Measurements from ENCODE around the gene GABRG3. TPM values are rescaled to one million over a fixed set of nuclear protein-coding genes. Genes with fewer than 3 reads are reported as not detected.

GABRG3 gene
- total and polyA plus RNA-seq, 12 donors, result not detected

- WGBS, 2 donors, result 84 to 87% methylated on average over 3 of the region's 3 CpGs
- Histone ChIP-seq H3K27ac (no peak overlapping the region), H3K4me3 (no peak overlapping the region), H3K9me3 (no peaks in the 10 kb centered on the region), H3K27me3 (peaks cover 0 to 3% (median 0%) of the 10 kb centered on the region in 7 donors), H3K4me1 (no peaks in the 10 kb centered on the region), H3K36me3 (no peaks in the 10 kb centered on the region)
- TF ChIP-seq, protein P1, sequence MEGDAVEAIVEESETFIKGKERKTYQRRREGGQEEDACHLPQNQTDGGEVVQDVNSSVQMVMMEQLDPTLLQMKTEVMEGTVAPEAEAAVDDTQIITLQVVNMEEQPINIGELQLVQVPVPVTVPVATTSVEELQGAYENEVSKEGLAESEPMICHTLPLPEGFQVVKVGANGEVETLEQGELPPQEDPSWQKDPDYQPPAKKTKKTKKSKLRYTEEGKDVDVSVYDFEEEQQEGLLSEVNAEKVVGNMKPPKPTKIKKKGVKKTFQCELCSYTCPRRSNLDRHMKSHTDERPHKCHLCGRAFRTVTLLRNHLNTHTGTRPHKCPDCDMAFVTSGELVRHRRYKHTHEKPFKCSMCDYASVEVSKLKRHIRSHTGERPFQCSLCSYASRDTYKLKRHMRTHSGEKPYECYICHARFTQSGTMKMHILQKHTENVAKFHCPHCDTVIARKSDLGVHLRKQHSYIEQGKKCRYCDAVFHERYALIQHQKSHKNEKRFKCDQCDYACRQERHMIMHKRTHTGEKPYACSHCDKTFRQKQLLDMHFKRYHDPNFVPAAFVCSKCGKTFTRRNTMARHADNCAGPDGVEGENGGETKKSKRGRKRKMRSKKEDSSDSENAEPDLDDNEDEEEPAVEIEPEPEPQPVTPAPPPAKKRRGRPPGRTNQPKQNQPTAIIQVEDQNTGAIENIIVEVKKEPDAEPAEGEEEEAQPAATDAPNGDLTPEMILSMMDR (IDR thresholded peaks at IDR 0.05), result no peak
- no peak for ATAC-seq
- DNase-seq, result no peak
- intact Hi-C loops (cut with DNase I), result no loop called here
These were observed 126.5 kb downstream of the GABRG3 start for GRCh38 chr15:27097506-27097905.

DNA sequence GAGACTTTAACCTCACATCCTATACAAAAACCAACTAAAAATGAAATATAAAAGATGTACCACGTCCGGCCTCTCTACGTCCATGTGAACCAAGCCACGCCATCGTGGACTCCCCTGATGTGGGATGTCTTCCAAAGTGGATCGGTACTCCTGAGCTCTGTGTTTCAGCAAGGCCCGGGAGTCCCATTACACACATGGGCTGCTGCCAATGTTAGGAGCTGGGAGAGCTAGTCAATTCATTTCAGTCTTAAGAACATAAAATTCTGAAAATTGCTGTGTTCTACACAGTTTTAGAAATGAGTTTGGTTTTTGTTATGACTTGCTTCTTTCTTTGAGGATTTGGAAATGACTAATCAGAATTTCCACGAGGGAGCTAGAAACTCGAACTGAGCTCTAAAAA lies 131.0 kb downstream of the GABRG3 start:
- no peak overlapping the region for H3K4me3 ChIP-seq
- DNase-seq, result no peak
- H3K27me3 ChIP-seq, result peaks cover 0 to 2% (median 0%) of the 10 kb centered on the region in 7 donors
- TF ChIP-seq, protein P1 (IDR thresholded peaks at IDR 0.05), result no peak
- intact Hi-C loops (cut with DNase I), result no loop called here
- no peaks in the 10 kb centered on the region for H3K4me1 ChIP-seq
- WGBS, 2 donors, result 85% methylated on average over 9 of the region's 9 CpGs
- H3K36me3 ChIP-seq, result no peaks in the 10 kb centered on the region
- ATAC-seq, result no peak
- no peaks in the 10 kb centered on the region for H3K9me3 ChIP-seq
- H3K27ac ChIP-seq, result no peak overlapping the region

GRCh38 chr15:27111323-27111722 lies 140.3 kb downstream of the GABRG3 start:
- Histone ChIP-seq H3K9me3 (no peaks in the 10 kb centered on the region), H3K27me3 (no peaks in the 10 kb centered on the region), H3K4me3 (no peak overlapping the region), H3K36me3 (no peaks in the 10 kb centered on the region), H3K27ac (no peak overlapping the region), H3K4me1 (no peaks in the 10 kb centered on the region)
- intact Hi-C loops (cut with DNase I), result loop anchor here in 1 of 10 donors (10.0 kb wide), 1 partner anchor 47 kb away; no protein-coding TSS in a partner anchor
- WGBS, 2 donors, result 95 to 98% methylated on average over 4 of the region's 4 CpGs
- ATAC-seq (no peak), DNase-seq (no peak)
- TF ChIP-seq, protein P1 (IDR thresholded peaks at IDR 0.05), result no peak

- Histone ChIP-seq H3K4me1 (no peaks in the 10 kb centered on the region), H3K27ac (no peak overlapping the region), H3K36me3 (no peaks in the 10 kb centered on the region), H3K9me3 (peaks cover 0 to 10% (median 0%) of the 10 kb centered on the region in 11 donors), H3K4me3 (no peak overlapping the region), H3K27me3 (no peaks in the 10 kb centered on the region)
- intact Hi-C loops (cut with DNase I), result loop anchor here in 1 of 10 donors (10.0 kb wide), 1 partner anchor 50 kb away; no protein-coding TSS in a partner anchor
- DNase-seq (no peak), ATAC-seq (no peak)
- TF ChIP-seq, protein P1 (IDR thresholded peaks at IDR 0.05), result no peak
- WGBS, 2 donors, result 92 to 94% methylated on average over 1 of the region's 1 CpG
These were observed 143.5 kb downstream of the GABRG3 start for GRCh38 chr15:27114473-27114872.
